Measurements from ENCODE around the gene LETM1. TPM values are rescaled to one million over a fixed set of nuclear protein-coding genes. Genes with fewer than 3 reads are reported as not detected.

The LETM1 gene
- total and polyA plus RNA-seq, 4 donors: 21.7 to 47.1 (median 26.8) TPM

- DNase-seq (no peak), ATAC-seq (ENCODE audit: insufficient read depth, low FRiP score) (no peak)
- H3K27me3 ChIP-seq (ENCODE audit: control insufficient read depth in 3 of 3, insufficient read depth in 3 of 3, low read length in 2 of 3): no peaks in the 10 kb centered on the region
- H3K36me3 ChIP-seq (ENCODE audit: control insufficient read depth in 4 of 4, insufficient read depth in 4 of 4, low read length in 4 of 4): peaks cover 2 to 17% (median 9%) of the 10 kb centered on the region in 4 donors
- 88 to 92% methylated on average over 2 of the region's 2 CpGs for WGBS, 2 donors
- TF ChIP-seq, protein P1, sequence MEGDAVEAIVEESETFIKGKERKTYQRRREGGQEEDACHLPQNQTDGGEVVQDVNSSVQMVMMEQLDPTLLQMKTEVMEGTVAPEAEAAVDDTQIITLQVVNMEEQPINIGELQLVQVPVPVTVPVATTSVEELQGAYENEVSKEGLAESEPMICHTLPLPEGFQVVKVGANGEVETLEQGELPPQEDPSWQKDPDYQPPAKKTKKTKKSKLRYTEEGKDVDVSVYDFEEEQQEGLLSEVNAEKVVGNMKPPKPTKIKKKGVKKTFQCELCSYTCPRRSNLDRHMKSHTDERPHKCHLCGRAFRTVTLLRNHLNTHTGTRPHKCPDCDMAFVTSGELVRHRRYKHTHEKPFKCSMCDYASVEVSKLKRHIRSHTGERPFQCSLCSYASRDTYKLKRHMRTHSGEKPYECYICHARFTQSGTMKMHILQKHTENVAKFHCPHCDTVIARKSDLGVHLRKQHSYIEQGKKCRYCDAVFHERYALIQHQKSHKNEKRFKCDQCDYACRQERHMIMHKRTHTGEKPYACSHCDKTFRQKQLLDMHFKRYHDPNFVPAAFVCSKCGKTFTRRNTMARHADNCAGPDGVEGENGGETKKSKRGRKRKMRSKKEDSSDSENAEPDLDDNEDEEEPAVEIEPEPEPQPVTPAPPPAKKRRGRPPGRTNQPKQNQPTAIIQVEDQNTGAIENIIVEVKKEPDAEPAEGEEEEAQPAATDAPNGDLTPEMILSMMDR (IDR thresholded peaks at IDR 0.05; ENCODE audit: control extremely low read depth, extremely low read depth): no peak
- no peak overlapping the region for H3K27ac ChIP-seq (ENCODE audit: low read depth in 1 of 2, low read length in 1 of 2)
- H3K9me3 ChIP-seq (ENCODE audit: control insufficient read depth in 4 of 4, insufficient read depth in 3 of 4, low read length in 3 of 4): no peaks in the 10 kb centered on the region
- H3K4me3 ChIP-seq: no peak overlapping the region
- peaks cover 0 to 6% (median 2%) of the 10 kb centered on the region in 5 donors for H3K4me1 ChIP-seq (ENCODE audit: control insufficient read depth in 5 of 5, insufficient read depth in 5 of 5, low read length in 5 of 5)
- H3K9ac ChIP-seq (ENCODE audit: insufficient read depth in 1 of 2, low read length in 2 of 2): no peak overlapping the region
Measured at GRCh38 chr4:1902243-1902642, 46.3 kb upstream of the LETM1 start.

DNA sequence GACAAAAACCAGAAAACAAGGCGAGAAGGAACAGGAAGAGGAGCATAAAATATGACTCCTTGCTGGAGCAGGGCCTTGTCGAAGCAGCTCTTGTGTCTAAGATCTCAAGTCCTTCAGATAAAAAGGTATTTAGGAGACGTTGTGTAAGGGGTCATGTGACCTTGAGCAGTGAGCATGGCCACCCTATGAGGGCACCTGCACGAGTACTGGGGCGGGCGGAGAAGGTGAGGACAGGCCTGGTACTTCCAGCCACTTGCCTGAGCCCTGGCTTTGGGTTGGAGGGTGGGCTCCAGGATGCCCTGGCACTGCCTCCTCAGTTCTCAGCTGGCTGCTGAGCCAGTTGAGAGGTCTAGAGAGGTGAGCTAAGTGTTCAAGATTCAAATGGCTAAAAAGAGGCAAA, 45.2 kb upstream of the LETM1 start:
- ATAC-seq (ENCODE audit: insufficient read depth, low FRiP score): no peak
- no peak overlapping the region for H3K4me3 ChIP-seq
- peaks cover 0 to 6% (median 2%) of the 10 kb centered on the region in 5 donors for H3K4me1 ChIP-seq (ENCODE audit: control insufficient read depth in 5 of 5, insufficient read depth in 5 of 5, low read length in 5 of 5)
- WGBS, 2 donors: 61 to 77% methylated on average over 6 of the region's 6 CpGs
- H3K36me3 ChIP-seq (ENCODE audit: control insufficient read depth in 4 of 4, insufficient read depth in 4 of 4, low read length in 4 of 4): peaks cover 2 to 17% (median 9%) of the 10 kb centered on the region in 4 donors
- H3K9ac ChIP-seq (ENCODE audit: insufficient read depth in 1 of 2, low read length in 2 of 2): no peak overlapping the region
- no peaks in the 10 kb centered on the region for H3K27me3 ChIP-seq (ENCODE audit: control insufficient read depth in 3 of 3, insufficient read depth in 3 of 3, low read length in 2 of 3)
- peak in 2 of 3 donors; percentile 24 to 45 for DNase-seq
- TF ChIP-seq, protein P1 (IDR thresholded peaks at IDR 0.05; ENCODE audit: control extremely low read depth, extremely low read depth): no peak
- H3K9me3 ChIP-seq (ENCODE audit: control insufficient read depth in 4 of 4, insufficient read depth in 3 of 4, low read length in 3 of 4): no peaks in the 10 kb centered on the region
- H3K27ac ChIP-seq (ENCODE audit: low read depth in 1 of 2, low read length in 1 of 2): no peak overlapping the region

DNA sequence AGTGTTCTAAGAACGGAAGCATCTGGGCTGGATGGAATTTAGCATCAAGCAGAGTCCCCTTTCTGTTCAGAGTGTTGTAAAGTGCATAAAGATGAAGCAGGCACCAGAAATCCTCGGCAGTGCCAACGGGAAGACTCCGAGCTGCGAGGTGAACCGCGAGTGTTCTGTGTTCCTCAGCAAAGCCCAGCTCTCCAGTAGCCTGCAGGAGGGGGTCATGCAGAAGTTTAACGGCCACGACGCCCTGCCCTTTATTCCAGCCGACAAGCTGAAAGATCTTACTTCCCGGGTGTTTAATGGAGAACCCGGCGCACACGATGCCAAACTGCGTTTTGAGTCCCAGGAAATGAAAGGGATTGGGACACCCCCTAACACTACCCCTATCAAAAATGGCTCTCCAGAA, 44.7 kb upstream of the LETM1 start:
- Histone ChIP-seq H3K9ac (ENCODE audit: insufficient read depth in 1 of 2, low read length in 2 of 2) (no peak overlapping the region), H3K4me3 (no peak overlapping the region), H3K9me3 (ENCODE audit: control insufficient read depth in 4 of 4, insufficient read depth in 3 of 4, low read length in 3 of 4) (no peaks in the 10 kb centered on the region), H3K27me3 (ENCODE audit: control insufficient read depth in 3 of 3, insufficient read depth in 3 of 3, low read length in 2 of 3) (no peaks in the 10 kb centered on the region), H3K4me1 (ENCODE audit: control insufficient read depth in 5 of 5, insufficient read depth in 5 of 5, low read length in 5 of 5) (peaks cover 0 to 6% (median 2%) of the 10 kb centered on the region in 5 donors), H3K27ac (ENCODE audit: low read depth in 1 of 2, low read length in 1 of 2) (peak overlapping the region in 1 of 2 donors; percentile 8), H3K36me3 (ENCODE audit: control insufficient read depth in 4 of 4, insufficient read depth in 4 of 4, low read length in 4 of 4) (peaks cover 2 to 17% (median 9%) of the 10 kb centered on the region in 4 donors)
- no peak for DNase-seq
- TF ChIP-seq, protein P1 (IDR thresholded peaks at IDR 0.05; ENCODE audit: control extremely low read depth, extremely low read depth): no peak
- WGBS, 2 donors: 68 to 90% methylated on average over 16 of the region's 16 CpGs
- no peak for ATAC-seq (ENCODE audit: insufficient read depth, low FRiP score)

DNA sequence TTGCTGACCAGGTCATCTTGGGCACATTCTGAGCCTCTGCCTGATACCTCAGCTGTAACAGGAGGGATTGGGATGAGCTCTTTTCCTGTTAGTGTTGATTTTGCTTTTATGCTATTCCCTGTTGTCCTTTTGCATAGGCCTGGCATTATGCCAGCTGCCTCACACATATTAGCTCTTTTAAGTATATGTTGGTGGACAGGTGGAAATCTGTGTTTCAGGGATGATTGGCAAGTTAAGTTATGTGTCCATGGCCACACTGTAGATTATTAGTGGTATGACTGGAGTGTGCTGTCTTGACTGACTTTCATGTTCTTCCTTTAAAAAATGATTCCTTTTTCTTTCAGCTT, 44.1 kb upstream of the LETM1 start:
- H3K36me3 ChIP-seq (ENCODE audit: control insufficient read depth in 4 of 4, insufficient read depth in 4 of 4, low read length in 4 of 4): peaks cover 2 to 17% (median 9%) of the 10 kb centered on the region in 4 donors
- H3K9ac ChIP-seq (ENCODE audit: insufficient read depth in 1 of 2, low read length in 2 of 2): no peak overlapping the region
- H3K4me1 ChIP-seq (ENCODE audit: control insufficient read depth in 5 of 5, insufficient read depth in 5 of 5, low read length in 5 of 5): peaks cover 0 to 6% (median 2%) of the 10 kb centered on the region in 5 donors
- DNase-seq (no peak), ATAC-seq (ENCODE audit: insufficient read depth, low FRiP score) (no peak)
- TF ChIP-seq, protein P1 (IDR thresholded peaks at IDR 0.05; ENCODE audit: control extremely low read depth, extremely low read depth): no peak
- H3K9me3 ChIP-seq (ENCODE audit: control insufficient read depth in 4 of 4, insufficient read depth in 3 of 4, low read length in 3 of 4): no peaks in the 10 kb centered on the region
- no peak overlapping the region for H3K4me3 ChIP-seq
- H3K27me3 ChIP-seq (ENCODE audit: control insufficient read depth in 3 of 3, insufficient read depth in 3 of 3, low read length in 2 of 3): no peaks in the 10 kb centered on the region
- no peak overlapping the region for H3K27ac ChIP-seq (ENCODE audit: low read depth in 1 of 2, low read length in 1 of 2)

Data from lung (tissue), 12 donors.